K562 (cell line): ENCODE measurements around the gene AIF1. TPM values are rescaled to one million over a fixed set of nuclear protein-coding genes. Genes with fewer than 3 reads are reported as not detected.

Source experiments
- BCL6 ChIP-seq: fragments of 250-450 bp; sonication (Bioruptor Pico); IDR thresholded peaks from 2 replicates; pipeline ENCODE4 v1.4.0; 2020
- FOXP1 ChIP-seq: sonication (generic); formaldehyde crosslinking; IDR thresholded peaks from 2 replicates; pipeline ENCODE4 v1.8.0; 2022; ENCODE audit warnings: mild to moderate bottlenecking, missing genetic modification reagents
- GATAD2B ChIP-seq: fragments of 450-650 bp; IDR thresholded peaks from 2 replicates; pipeline ENCODE4 v1.6.1; 2017; ENCODE audit warnings: mild to moderate bottlenecking, borderline replicate concordance
- NFATC3 ChIP-seq: fragments of 450-650 bp; IDR thresholded peaks from 2 replicates; pipeline ENCODE4 v1.6.1; 2017; ENCODE audit warnings: mild to moderate bottlenecking
- POLR2H ChIP-seq: IDR thresholded peaks from 2 replicates; pipeline ENCODE4 v1.6.1; 2016; ENCODE audit warnings: missing genetic modification characterization, low read depth, mild to moderate bottlenecking, control low read depth, missing compliant biosample characterization, moderate library complexity
- PRPF4 ChIP-seq: fragments of 200-400 bp; formaldehyde crosslinking; IDR thresholded peaks from one replicate; pipeline ENCODE4 v1.6.1; 2017; ENCODE audit warnings: low read length, low read depth, mild to moderate bottlenecking; ENCODE audit not compliant: insufficient read depth, poor library complexity, severe bottlenecking
- RBM22 ChIP-seq: fragments of 200-400 bp; formaldehyde crosslinking; IDR thresholded peaks from 2 replicates; pipeline ENCODE4 v1.6.1; 2018; ENCODE audit warnings: low read length, low read depth; ENCODE audit not compliant: poor library complexity, severe bottlenecking
- SMAD2 ChIP-seq: fragments of 150-350 bp; IDR thresholded peaks from 2 replicates; pipeline ENCODE4 v1.6.1; 2014; ENCODE audit warnings: low read depth, mild to moderate bottlenecking, low read length
- SREBF2 ChIP-seq: sonication (generic); formaldehyde crosslinking; IDR thresholded peaks from 2 replicates; pipeline ENCODE4 v1.4.0; 2020; ENCODE audit warnings: mild to moderate bottlenecking, missing genetic modification reagents
- THAP12 ChIP-seq: fragments of 250-450 bp; sonication (Bioruptor Pico); IDR thresholded peaks from 2 replicates; pipeline ENCODE4 v1.9.0; 2021; ENCODE audit warnings: mild to moderate bottlenecking, inconsistent platforms
- TRIM28 ChIP-seq: fragments of 450-650 bp; IDR thresholded peaks from 2 replicates; pipeline ENCODE4 v1.6.1; 2017
- USF2 ChIP-seq: sonication (generic); formaldehyde crosslinking; IDR thresholded peaks from 2 replicates; pipeline ENCODE4 v1.5.0; 2020; ENCODE audit warnings: missing genetic modification reagents
- ZBTB5 ChIP-seq: fragments of 450-650 bp; IDR thresholded peaks from 2 replicates; pipeline ENCODE4 v1.6.1; 2017; ENCODE audit warnings: antibody characterized with exemption
- ZC3H11A ChIP-seq: IDR thresholded peaks from 2 replicates; pipeline ENCODE4 v1.6.1; 2012; ENCODE audit warnings: low read depth, low read length, improper control_type of control experiment
- ZKSCAN8 ChIP-seq: fragments of 200-800 bp; sonication (Bioruptor generic); IDR thresholded peaks from 2 replicates; pipeline ENCODE4 v1.6.1; 2016; ENCODE audit warnings: missing genetic modification characterization, missing compliant biosample characterization
- polyA plus RNA-seq, 8 experiments: library from polyadenylated mRNA; depleted of rRNA in 4 of 8; stranded (reverse) in 5 of 8; unstranded in 3 of 8; fragments of >200 nt; fragmentation: Nextera tagmentation in 2 of 8; fragmentation: Illumina TruSeq in 1 of 8; extraction: Ambion mirVana in 2 of 8; extraction: Trizol in 1 of 8; gene quantifications; 2 replicates each; pipeline versions ENCODE4 v1.2.1 to v1.2.3, GENCODE V29; 2011 to 2014; ENCODE audit warnings: inconsistent platforms in 1 of 8, missing spikeins in 1 of 8
- total RNA-seq, 7 experiments: library from RNA; depleted of rRNA in 6 of 7; stranded (reverse); fragments of >200 nt in 6 of 7; fragmentation: Illumina TruSeq in 2 of 7; extraction: Trizol in 2 of 7; gene quantifications; 2 replicates each; pipeline versions ENCODE4 v1.2.1 to v1.2.3, GENCODE V29; 2011 to 2021; ENCODE audit warnings: low replicate concordance in 1 of 7
- TF ChIP-seq, protein P1 (sequence below): sonication (generic); formaldehyde crosslinking; IDR thresholded peaks from 2 replicates; pipeline ENCODE4 v1.8.1; 2023; ENCODE audit warnings: mild to moderate bottlenecking, missing genetic modification reagents
- TF ChIP-seq, protein P2 (sequence below): fragments of 250-450 bp; sonication (Bioruptor Pico); IDR thresholded peaks from 2 replicates; pipeline ENCODE4 v1.6.1; 2021; ENCODE audit warnings: mild to moderate bottlenecking
- TF ChIP-seq, protein P3 (sequence below): sonication (generic); formaldehyde crosslinking; IDR thresholded peaks from 2 replicates; pipeline ENCODE4 v1.8.0; 2023; ENCODE audit warnings: mild to moderate bottlenecking, missing genetic modification reagents

The AIF1 gene
- total and polyA plus RNA-seq, 9 of the 15 experiments (the other 6 are each of a cell fraction or from before 2014, with no cell fraction given): 9.4 to 33.4 (median 19.4) TPM

- no peak for TF ChIP-seq ZBTB5
- TF ChIP-seq, protein P1, sequence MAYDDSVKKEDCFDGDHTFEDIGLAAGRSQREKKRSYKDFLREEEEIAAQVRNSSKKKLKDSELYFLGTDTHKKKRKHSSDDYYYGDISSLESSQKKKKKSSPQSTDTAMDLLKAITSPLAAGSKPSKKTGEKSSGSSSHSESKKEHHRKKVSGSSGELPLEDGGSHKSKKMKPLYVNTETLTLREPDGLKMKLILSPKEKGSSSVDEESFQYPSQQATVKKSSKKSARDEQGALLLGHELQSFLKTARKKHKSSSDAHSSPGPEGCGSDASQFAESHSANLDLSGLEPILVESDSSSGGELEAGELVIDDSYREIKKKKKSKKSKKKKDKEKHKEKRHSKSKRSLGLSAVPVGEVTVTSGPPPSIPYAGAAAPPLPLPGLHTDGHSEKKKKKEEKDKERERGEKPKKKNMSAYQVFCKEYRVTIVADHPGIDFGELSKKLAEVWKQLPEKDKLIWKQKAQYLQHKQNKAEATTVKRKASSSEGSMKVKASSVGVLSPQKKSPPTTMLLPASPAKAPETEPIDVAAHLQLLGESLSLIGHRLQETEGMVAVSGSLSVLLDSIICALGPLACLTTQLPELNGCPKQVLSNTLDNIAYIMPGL (CRISPR knock-in tag): peak; percentile 79; the same call in 1 of the 2 replicates
- TF ChIP-seq USF2 (CRISPR knock-in tag): no peak
- TF ChIP-seq, protein P2, sequence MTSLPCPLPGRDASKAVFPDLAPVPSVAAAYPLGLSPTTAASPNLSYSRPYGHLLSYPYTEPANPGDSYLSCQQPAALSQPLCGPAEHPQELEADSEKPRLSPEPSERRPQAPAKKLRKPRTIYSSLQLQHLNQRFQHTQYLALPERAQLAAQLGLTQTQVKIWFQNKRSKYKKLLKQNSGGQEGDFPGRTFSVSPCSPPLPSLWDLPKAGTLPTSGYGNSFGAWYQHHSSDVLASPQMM (CRISPR knock-in tag): no peak
- TF ChIP-seq FOXP1 (CRISPR knock-in tag): no peak
- TF ChIP-seq POLR2H (tag): no peak
- no peak; the same call in 1 of the 2 replicates for TF ChIP-seq TRIM28
- TF ChIP-seq PRPF4: peak; percentile 70
- no peak for TF ChIP-seq GATAD2B
- TF ChIP-seq, protein P3, sequence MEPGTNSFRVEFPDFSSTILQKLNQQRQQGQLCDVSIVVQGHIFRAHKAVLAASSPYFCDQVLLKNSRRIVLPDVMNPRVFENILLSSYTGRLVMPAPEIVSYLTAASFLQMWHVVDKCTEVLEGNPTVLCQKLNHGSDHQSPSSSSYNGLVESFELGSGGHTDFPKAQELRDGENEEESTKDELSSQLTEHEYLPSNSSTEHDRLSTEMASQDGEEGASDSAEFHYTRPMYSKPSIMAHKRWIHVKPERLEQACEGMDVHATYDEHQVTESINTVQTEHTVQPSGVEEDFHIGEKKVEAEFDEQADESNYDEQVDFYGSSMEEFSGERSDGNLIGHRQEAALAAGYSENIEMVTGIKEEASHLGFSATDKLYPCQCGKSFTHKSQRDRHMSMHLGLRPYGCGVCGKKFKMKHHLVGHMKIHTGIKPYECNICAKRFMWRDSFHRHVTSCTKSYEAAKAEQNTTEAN: peak; percentile 6; the same call in 1 of the 2 replicates
- no peak for TF ChIP-seq ZKSCAN8 (CRISPR knock-in tag)
- 0 out of 2 replicates have a peak, but pooled peaks have one; percentile 41 for TF ChIP-seq BCL6 (CRISPR knock-in tag)
- TF ChIP-seq SMAD2: no peak
- no peak for TF ChIP-seq SREBF2
- peak; percentile 96 for TF ChIP-seq NFATC3
- TF ChIP-seq ZC3H11A: no peak
- TF ChIP-seq RBM22: peak; percentile 83
- peak; percentile 97 for TF ChIP-seq THAP12
Measured at GRCh38 chr6:31665501-31666336, 50.7 kb downstream of the AIF1 start, which contains the start of gene CSNK2B (continued).
